Activated naive CD4-positive, alpha-beta T cell treated with anti-CD3 and anti-CD28 coated beads, Interleukin-2, amount 50 U/mL, for 72 hours (primary cell): ENCODE measurements around the gene TMEM229B. TPM values are rescaled to one million over a fixed set of nuclear protein-coding genes. Genes with fewer than 3 reads are reported as not detected.
"Not testable (repeated sequence)": the region's sequence is repeated elsewhere in the genome, so short reads cannot be mapped to it uniquely, and the experiment has no call there.

Experiments
- ATAC-seq, 2 donors: fragments of 150-1000 bp; cut with Tn5 transposase; 2 replicates each; pipeline ENCODE4 v1.10.0; 2021; ENCODE audit warnings: mild to moderate bottlenecking in 2 of 2, moderate library complexity in 2 of 2
- DNase-seq, 2 donors: peaks; one replicate each; pipeline ENCODE4 v3.0.0; 2021 to 2022; ENCODE audit warnings: low spot score in 2 of 2
- H3K27ac Mint-ChIP-seq, 2 donors: one replicate each; pipeline ENCODE4 v1.8.0; 2022; ENCODE audit warnings: mild to moderate bottlenecking in 2 of 2, mixed read lengths in 2 of 2
- H3K36me3 Mint-ChIP-seq, 2 donors: one replicate each; pipeline ENCODE4 v1.8.0; 2022; ENCODE audit warnings: mixed read lengths in 2 of 2
- H3K9me3 Mint-ChIP-seq, 2 donors: one replicate each; pipeline ENCODE4 v1.8.0; 2022; ENCODE audit warnings: mixed read lengths in 2 of 2
- total RNA-seq, 2 donors: library from RNA; stranded (reverse); gene quantifications; one replicate each; pipeline ENCODE4 v1.2.3, GENCODE V29; 2022

Gene TMEM229B
- total RNA-seq, 2 donors from 2014 or later, result 0.93 to 1.0 TPM

DNA sequence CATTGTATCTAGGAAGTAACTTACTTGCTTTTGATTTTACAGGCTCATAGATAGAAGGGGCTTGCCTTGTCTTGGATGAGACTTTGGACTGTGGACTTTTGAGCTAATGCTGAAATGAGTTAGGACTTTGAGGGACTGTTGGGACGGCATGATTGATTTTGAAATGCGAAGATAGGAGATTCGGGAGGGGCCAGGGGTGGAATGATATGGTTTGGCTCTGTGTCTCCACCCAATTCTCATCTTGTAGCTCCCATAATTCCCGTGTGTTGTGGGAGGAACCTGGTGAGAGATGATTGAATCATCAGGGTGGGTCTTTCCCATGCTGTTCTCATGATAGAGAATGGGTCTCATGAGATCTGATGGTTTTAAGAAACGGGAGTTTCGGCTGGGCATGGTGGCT, 36.9 kb downstream of the TMEM229B start:
- not testable (repeated sequence) for H3K36me3 Mint-ChIP-seq, H3K27ac Mint-ChIP-seq, DNase-seq, ATAC-seq, H3K9me3 Mint-ChIP-seq

DNA sequence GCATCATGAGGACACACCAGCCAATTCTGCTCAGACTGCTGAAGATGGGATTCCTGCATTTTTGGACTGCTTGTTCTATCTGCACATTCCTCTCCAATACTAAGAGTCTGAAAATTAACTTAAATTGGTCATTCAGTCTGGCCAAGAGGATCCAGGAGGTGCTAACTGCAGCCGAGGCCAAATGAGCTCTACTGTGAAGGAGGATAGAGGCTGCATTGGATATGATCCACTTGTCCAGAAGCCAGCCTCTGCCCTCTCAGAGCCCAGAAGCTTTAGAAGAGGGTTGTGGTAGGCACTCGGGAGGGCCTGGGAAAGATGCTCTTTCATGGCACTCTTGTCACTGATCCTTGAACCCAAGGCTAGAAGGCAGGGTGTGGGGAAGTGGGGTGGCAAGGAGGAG, 39.4 kb downstream of the TMEM229B start:
- H3K27ac Mint-ChIP-seq, result no peak overlapping the region
- no peaks in the 10 kb centered on the region for H3K36me3 Mint-ChIP-seq
- ATAC-seq (no peak), DNase-seq (no peak)
- H3K9me3 Mint-ChIP-seq, result peaks cover 0 to 7% of the 10 kb centered on the region in 2 donors

DNA sequence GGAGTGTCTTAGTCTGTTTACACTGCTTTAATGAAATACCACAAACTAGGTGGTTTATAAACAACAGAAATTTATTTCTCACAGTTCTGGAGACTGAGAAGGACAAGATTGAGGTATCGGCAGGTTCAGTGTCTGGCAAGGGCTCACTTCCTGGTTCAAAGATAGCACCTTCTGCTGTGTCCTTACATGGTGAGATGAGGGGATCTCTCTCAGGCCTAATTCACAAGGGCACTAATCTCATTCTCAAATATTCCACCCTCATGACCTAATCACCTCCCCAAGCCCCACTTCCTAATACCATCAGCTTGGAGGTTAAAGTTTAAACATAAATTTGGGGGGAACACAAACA, 41.5 kb downstream of the TMEM229B start:
- DNase-seq, result no peak

DNA sequence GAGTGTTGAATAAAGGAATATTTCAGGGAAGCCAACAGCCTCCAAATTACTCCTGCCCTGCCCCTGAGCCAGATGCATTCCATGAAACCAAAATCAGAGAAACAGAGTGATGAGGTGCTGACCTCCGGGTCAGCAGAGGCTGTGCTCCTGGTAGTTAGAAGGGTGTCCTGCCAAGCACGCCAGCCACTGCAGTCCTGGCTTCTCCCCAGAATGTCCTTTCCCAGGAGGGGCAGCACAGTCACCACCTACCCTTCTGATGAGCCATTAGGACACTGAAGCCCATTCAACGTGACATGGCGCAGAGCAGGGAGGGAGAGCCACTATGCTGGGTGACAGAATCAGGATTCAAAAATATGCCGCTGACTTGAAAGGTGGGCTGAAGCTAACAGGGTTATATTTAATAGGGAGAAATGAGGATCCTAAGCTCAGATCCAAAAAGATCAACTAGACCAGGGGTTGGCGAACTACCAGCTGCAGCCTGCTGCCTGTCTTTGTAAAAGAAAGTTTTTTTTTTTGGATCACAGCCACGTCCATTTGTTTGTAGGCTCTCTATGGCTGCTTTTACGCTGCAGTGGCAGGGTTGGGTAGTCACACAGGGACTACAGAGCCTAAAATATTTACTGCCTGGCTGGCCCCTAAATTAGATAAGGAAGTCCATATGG, 42.0 kb downstream of the TMEM229B start:
- Mint-ChIP-seq H3K36me3 (no peaks in the 10 kb centered on the region), H3K9me3 (peaks cover 0 to 7% of the 10 kb centered on the region in 2 donors), H3K27ac (no peak overlapping the region)
- DNase-seq (no peak), ATAC-seq (no peak)

More for the DNA sequence above, 41.5 kb downstream of the TMEM229B start:
- Mint-ChIP-seq H3K27ac (no peak overlapping the region), H3K9me3 (peaks cover 0 to 7% of the 10 kb centered on the region in 2 donors), H3K36me3 (no peaks in the 10 kb centered on the region)
- no peak for ATAC-seq

DNA sequence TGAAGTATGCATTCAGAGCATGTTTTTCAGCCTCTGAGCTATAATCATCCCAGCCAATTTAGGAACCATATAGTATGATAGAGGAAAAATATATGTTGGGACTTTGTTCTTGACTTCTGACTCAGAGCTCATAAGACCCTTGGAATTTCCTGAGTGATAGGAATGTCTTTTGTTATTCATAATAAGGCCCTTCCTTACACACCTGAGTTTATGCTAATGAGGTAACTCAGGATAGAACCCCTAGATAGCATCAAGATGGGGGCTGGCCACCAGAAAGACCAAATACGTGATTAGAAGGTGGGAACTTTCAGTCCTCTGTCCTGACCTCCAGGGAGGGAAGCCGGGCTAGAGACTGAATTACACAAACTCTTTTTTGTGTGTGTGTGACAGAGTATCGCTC, 44.1 kb downstream of the TMEM229B start:
- ATAC-seq, result no peak
- no peak overlapping the region for H3K27ac Mint-ChIP-seq
- no peak for DNase-seq
- no peaks in the 10 kb centered on the region for H3K36me3 Mint-ChIP-seq
- no peaks in the 10 kb centered on the region for H3K9me3 Mint-ChIP-seq

DNA sequence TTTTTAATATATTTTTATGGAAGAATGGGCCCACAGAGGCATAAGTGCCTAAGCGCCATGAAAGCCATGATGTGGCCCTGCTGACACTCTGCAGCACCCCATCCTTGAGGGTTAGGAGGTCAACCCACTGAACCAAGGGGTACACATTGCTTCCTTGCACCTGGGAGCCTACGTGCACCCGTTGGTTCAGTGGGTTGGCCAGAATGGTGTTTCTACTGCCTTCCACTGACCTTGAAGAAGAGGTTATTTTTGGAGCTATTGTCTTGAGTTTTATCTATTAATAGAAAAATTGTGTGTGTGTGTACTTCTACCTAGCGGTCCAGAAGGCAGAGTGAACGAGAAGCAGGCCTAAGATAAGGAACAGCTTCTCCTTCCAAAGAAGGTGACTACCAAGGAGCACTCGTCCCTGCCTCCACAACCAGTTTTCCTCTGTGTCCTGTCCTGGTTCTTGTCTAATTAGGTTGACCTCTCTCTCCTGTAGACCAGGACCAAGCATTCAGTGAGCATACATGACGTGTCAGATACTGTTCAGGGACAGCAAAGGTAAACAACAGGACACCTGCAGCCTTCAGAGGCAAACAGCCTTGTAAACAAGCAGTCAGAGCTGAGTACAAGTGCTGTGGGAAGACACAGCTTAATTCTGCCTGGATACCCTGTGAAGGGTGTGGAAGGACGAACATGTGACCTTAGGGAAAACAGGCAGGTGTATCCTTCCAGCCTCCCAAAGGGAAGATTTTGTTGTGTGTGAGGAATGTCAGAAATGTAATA, 46.2 kb downstream of the TMEM229B start:
- H3K9me3 Mint-ChIP-seq, result no peaks in the 10 kb centered on the region
- no peak for DNase-seq
- no peak for ATAC-seq

DNA sequence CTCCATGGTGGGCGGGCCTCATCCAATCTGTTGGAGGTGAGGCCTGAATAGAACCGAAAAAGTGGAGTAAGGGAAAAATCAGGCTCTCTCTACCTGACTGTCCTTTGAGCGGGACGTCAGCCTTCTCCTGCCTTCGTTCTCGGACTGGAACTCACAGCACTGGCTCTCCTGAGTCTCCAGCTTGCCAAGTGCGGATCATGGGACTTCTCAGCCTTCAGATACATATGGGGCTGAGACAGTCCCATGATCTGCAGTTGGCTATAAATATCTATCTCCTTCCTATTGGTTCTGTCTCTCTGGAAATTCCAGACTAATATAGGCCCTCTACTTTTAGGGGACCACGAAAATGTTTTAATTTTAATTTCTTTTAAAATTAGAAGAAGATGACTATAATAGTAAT, 46.8 kb downstream of the TMEM229B start:
- no peak overlapping the region for H3K27ac Mint-ChIP-seq
- no peak for ATAC-seq
- H3K9me3 Mint-ChIP-seq, result no peaks in the 10 kb centered on the region
- DNase-seq, result no peak
- H3K36me3 Mint-ChIP-seq, result no peaks in the 10 kb centered on the region

More for the DNA sequence above, 46.2 kb downstream of the TMEM229B start:
- Mint-ChIP-seq H3K27ac (no peak overlapping the region), H3K36me3 (no peaks in the 10 kb centered on the region)

DNA sequence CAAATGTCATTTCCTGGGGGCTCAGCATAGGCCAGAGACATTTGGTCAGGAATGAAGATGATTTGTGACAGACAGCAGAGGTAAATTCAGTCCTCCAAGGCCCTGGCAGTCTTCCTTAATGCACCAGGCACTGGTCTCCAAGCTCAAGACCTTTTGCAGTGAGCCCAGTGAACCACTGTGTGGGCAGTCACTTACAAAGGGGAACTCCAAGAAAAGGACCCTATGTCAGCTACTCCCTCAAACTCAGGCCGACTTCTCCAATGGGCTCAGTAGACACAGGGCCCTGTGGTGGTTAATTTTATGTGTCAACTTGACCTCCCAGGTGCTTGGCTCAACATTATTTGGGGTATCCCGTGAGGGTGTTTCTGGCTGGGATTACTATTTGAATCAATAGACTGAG, 47.3 kb downstream of the TMEM229B start:
- H3K36me3 Mint-ChIP-seq, result no peaks in the 10 kb centered on the region
- no peak overlapping the region for H3K27ac Mint-ChIP-seq
- H3K9me3 Mint-ChIP-seq, result no peaks in the 10 kb centered on the region
- DNase-seq (no peak), ATAC-seq (no peak)

DNA sequence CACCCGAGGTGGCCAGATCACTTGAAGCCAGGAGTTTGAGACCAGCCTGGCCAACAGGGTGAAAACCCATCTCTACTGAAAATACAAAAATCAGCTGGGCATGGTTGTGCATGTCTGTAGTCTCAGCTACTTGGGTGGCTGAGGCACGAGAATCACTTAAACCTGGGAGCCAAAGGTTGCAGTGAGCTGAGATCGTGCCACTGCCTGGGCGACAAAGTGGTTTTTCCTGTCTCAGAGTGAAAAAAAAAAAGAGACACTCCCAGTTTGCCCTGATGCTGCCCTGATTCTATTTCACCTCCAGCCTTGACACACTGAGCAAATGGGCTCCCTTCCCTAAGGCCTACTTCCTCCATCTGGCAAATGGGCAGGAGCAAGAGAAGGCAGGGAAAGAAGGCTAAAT, 48.0 kb downstream of the TMEM229B start:
- no peak for DNase-seq
- Mint-ChIP-seq H3K27ac (no peak overlapping the region), H3K9me3 (no peaks in the 10 kb centered on the region), H3K36me3 (no peaks in the 10 kb centered on the region)
- no peak for ATAC-seq

DNA sequence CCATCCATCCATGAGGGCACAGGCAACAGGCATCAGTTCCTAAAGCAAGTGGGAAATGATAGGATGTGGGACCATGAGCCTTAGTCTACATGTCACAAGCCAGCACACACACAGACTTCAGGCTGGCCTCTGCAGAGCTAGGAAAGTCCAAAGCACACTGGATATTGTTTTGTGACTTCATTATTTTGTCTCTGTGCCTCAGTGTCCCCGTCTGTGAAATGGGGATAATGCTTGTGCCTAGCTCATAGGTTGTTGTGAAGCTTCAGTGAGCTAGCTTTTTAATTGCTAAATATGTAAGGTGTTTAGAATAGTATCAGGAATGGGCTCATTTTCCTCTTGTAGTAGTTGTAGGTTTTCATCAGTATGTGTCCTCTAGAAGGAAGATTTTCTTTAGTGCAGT, 49.6 kb downstream of the TMEM229B start:
- Mint-ChIP-seq H3K36me3 (no peaks in the 10 kb centered on the region), H3K9me3 (no peaks in the 10 kb centered on the region), H3K27ac (no peak overlapping the region)
- no peak for DNase-seq
- ATAC-seq, result no peak

DNA sequence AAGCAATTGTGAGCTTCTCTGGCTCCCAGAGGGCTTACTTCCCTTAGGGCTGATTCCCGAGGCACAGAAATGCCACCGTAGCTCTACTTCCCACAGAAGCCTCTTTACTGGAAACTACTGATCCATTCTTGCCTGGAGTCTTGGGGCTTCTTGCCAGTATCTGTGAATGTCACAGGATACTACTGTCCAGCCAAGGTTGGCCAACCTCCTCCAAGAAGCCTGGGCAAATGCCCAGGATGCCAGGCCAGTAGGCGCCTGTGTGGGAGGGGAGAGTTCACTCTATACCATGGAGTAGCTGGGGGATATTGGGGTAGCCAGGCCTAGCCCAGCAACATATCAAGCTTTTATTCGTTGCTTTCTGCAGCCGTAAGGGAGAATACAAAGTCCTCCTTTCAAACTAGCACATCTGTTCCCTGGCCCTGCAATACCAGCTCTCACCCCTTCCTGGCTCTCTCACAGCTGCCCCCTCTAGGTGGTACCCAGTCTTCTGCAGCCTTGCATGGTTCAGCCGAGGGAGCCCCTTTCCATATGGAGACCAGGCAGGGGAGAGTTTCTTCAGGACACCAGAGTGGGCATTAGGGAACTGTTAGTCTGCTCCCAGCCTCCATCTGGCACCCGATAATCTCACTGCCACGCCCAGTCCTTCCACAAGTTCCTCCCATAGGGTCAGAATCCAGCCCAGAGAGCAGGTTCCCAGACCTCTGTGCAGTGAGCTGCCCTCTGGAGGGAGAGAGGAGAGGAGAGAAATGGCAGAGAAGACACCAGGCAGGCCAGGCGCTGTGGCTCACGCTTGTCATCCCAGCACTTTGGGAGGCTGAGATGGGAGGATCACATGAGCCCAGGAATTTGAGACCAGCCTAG, 52.3 kb downstream of the TMEM229B start:
- ATAC-seq (no peak), DNase-seq (no peak)
- Mint-ChIP-seq H3K9me3 (no peaks in the 10 kb centered on the region), H3K27ac (no peak overlapping the region), H3K36me3 (no peaks in the 10 kb centered on the region)

DNA sequence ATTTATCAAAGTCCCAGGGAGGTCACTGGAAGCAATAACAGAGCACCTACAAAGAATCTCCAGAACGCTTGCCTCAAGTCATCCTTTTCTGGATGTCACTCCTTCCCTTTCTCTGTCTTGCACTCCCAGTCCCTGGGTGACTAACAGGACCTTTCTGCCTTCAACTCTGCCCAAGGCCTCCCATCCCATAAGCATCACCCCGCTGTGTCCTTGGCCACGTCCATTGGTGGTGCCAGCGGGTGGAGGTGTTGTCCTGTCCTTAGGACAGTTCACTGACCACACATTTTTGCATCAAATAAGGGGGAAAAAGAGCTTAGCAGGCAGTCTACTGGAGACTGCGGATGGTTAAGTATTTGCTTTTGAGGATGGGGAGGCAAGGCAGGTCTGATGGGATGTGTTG, 52.9 kb downstream of the TMEM229B start:
- Mint-ChIP-seq H3K9me3 (no peaks in the 10 kb centered on the region), H3K36me3 (no peaks in the 10 kb centered on the region), H3K27ac (no peak overlapping the region)
- ATAC-seq (no peak), DNase-seq (no peak)

DNA sequence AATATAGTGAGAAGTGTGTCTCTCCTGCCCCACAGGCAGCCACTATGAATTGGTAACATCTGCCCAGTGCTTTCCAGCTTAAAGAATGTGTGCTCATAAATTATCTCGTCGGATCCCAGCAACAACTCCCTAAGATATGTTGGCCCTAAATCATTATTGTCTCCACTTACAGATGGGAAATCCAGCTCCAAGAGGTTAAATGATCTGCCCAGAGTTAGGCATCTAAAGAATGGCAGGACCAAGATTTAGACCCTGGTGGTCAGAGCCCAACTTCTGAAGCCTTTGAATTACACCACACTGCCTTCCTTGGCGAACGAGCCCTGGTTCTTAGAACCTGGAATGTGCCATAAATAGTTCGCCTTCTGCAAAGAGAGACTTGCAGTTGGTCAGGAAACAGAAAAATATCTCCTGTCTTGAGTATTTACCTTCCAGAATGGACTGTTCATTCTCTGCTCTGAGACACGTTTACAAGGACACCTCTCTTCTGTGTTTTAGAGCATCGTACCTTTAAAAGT, 56.4 kb downstream of the TMEM229B start:
- H3K27ac Mint-ChIP-seq, result no peak overlapping the region

DNA sequence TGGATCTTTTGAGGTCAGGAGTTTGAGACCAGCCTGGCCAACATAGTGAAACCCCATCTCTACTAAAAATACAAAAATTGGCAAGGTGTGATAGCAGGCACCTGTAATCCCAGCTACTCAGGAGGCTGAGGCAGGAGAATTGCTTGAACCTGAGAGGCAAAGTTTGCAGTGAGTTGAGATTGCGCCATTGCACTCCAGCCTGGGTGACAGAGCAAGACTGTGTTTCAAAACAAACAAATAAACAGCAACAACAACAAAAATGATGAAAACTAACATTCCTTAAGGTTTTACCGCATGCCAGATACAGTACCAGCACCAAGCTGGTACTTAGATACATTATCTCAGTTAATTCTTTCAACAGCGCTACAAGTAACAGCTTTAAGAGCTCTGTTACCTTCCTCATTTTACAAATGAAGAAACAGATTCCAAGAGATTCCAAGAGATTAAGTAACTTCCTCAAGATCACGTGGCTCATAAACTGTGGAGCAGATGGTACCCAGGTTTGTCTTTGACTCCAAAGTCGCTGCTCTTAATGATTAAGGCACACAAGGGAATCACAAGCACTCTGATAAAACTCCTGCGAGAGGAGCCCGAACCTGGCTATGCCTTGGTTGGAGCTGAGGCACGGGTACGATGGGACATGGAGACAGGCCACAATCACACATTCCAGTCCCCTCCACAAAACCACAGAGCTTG, 58.9 kb downstream of the TMEM229B start:
- H3K36me3 Mint-ChIP-seq, result no peaks in the 10 kb centered on the region
- ATAC-seq (no peak), DNase-seq (no peak)
- no peaks in the 10 kb centered on the region for H3K9me3 Mint-ChIP-seq
- H3K27ac Mint-ChIP-seq, result no peak overlapping the region

More for the DNA sequence above, 56.4 kb downstream of the TMEM229B start:
- no peak for ATAC-seq
- Mint-ChIP-seq H3K9me3 (no peaks in the 10 kb centered on the region), H3K36me3 (no peaks in the 10 kb centered on the region)
- DNase-seq, result no peak

DNA sequence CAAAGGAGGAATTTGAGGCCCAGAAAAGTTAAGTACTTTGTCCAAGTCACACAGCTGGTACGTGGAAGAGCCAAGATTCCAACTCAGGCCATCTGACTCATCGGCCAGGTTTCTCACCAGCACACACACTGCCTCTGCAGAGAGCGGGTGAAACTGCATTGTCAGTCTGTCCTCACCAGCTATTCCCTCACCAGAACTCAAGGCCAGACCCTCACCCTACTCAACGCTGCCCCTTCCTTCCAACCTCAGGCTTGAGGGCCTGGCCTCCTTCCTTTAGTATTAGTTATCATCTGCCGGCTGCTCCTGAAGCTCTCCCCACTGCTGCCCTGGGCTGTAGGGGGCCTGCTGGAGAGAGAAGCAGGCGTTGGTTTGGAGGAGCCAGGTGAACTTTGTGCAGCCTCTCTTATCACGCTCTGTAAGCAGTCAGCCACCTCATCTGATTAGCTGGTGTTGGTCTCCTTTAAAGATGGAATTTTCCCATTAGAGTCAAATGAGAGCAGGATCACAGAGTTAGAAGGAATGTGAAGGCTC, 60.0 kb downstream of the TMEM229B start:
- no peak for ATAC-seq
- Mint-ChIP-seq H3K27ac (no peak overlapping the region), H3K9me3 (no peaks in the 10 kb centered on the region), H3K36me3 (no peaks in the 10 kb centered on the region)
- no peak for DNase-seq

DNA sequence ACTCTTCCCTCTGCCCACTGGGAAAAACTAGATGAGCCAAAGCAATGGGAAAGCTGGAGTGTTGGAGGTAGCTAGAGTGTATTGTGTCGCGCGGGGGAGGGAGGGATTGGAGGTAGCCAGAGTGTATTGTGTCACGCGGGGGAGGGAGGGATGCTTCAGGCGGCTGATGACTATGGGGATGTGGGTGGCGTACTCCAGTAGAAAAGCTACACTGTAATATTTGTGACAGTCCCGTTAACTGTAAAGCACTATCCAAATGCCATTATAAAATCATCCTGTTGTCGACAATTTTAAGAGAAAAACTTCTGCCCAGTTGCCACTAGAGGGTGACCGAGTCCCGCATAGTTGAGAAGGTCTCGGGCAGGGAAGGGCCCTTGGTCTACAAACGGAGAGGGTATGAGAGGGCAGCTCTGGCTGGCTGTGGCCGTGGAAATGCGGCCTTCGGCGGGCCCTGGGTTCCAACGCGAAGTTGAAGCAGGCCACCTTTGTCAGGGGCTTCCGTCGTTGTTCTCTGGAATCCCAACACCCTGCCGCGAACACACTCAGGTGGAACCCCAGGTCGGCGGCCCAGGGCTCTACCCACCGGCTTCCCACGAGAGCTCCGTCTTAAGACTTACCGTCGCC, 61.4 kb downstream of the TMEM229B start:
- H3K36me3 Mint-ChIP-seq, result no peaks in the 10 kb centered on the region
- H3K27ac Mint-ChIP-seq, result no peak overlapping the region
- DNase-seq, result peak; percentile 62 to 71
- ATAC-seq, result peak; percentile 91
- H3K9me3 Mint-ChIP-seq, result no peaks in the 10 kb centered on the region
